ENCODE results near the gene IGLL5. TPM values are rescaled to one million over a fixed set of nuclear protein-coding genes. Genes with fewer than 3 reads are reported as not detected.

Gene IGLL5
- total RNA-seq, 1 donor from 2014 or later, result not detected

GRCh38 chr22:22855617-22856308 lies 31.9 kb upstream of the IGLL5 start:
- H3K27ac Mint-ChIP-seq (ENCODE audit: unreplicated experiment), result no peak overlapping the region
- no peaks in the 10 kb centered on the region for H3K9me3 Mint-ChIP-seq (ENCODE audit: unreplicated experiment)
- DNase-seq (ENCODE audit: low spot score), result peak; percentile 70
- no peaks in the 10 kb centered on the region for H3K36me3 Mint-ChIP-seq (ENCODE audit: low read depth, unreplicated experiment)
- no peaks in the 10 kb centered on the region for H3K4me1 Mint-ChIP-seq (ENCODE audit: unreplicated experiment)
- peak; percentile 71 for TF ChIP-seq CTCF (IDR thresholded peaks at IDR 0.05; ENCODE audit: unreplicated experiment)
- H3K27me3 Mint-ChIP-seq (ENCODE audit: unreplicated experiment), result peaks cover 5% of the 10 kb centered on the region
- H3K4me3 Mint-ChIP-seq (ENCODE audit: unreplicated experiment), result no peak overlapping the region

- no peak for DNase-seq (ENCODE audit: low spot score)
These were observed 31.3 kb upstream of the IGLL5 start for GRCh38 chr22:22856364-22856763.

DNA sequence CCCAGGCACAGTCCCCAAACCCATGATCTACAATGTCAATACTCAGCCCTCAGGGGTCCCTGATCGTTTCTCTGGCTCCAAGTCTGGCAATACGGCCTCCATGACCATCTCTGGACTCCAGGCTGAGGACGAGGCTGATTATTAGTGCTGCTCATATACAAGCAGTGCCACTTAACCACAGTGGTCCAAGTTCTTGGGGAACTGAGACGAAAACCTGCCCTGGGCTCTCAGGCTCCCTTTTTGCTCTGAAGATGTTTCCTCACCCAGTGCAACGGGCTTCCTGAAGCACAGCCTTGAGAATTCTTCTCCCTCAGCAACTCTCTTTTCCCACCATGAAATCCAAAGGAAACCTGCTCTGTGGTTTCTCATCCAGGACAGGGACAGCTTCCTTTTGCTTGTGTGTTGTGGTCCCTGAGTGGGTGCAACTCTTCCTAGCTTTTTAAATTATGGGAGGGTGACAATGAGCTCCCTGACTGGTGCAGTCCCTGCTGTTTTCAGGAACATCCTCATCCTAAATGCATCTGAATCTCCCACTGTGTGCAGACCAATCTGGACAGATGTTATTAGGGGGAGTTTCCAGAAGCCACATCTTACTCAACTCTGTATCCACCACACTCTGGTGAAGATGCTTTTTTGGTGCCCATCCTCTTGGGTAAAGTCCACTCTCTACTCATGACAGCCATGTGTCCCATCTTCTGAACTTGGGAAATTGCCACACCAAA lies 30.6 kb upstream of the IGLL5 start:
- no peaks in the 10 kb centered on the region for H3K9me3 Mint-ChIP-seq (ENCODE audit: unreplicated experiment)
- TF ChIP-seq CTCF (IDR thresholded peaks at IDR 0.05; ENCODE audit: unreplicated experiment), result no peak
- no peak for DNase-seq (ENCODE audit: low spot score)
- H3K4me3 Mint-ChIP-seq (ENCODE audit: unreplicated experiment), result no peak overlapping the region
- H3K27me3 Mint-ChIP-seq (ENCODE audit: unreplicated experiment), result peaks cover 2% of the 10 kb centered on the region
- no peak overlapping the region for H3K27ac Mint-ChIP-seq (ENCODE audit: unreplicated experiment)
- no peaks in the 10 kb centered on the region for H3K4me1 Mint-ChIP-seq (ENCODE audit: unreplicated experiment)
- H3K36me3 Mint-ChIP-seq (ENCODE audit: low read depth, unreplicated experiment), result no peaks in the 10 kb centered on the region

More at GRCh38 chr22:22856364-22856763, 31.3 kb upstream of the IGLL5 start:
- no peak for TF ChIP-seq CTCF (IDR thresholded peaks at IDR 0.05; ENCODE audit: unreplicated experiment)
- H3K9me3 Mint-ChIP-seq (ENCODE audit: unreplicated experiment), result no peaks in the 10 kb centered on the region
- H3K36me3 Mint-ChIP-seq (ENCODE audit: low read depth, unreplicated experiment), result no peaks in the 10 kb centered on the region
- peaks cover 4% of the 10 kb centered on the region for H3K27me3 Mint-ChIP-seq (ENCODE audit: unreplicated experiment)
- H3K27ac Mint-ChIP-seq (ENCODE audit: unreplicated experiment), result no peak overlapping the region
- no peaks in the 10 kb centered on the region for H3K4me1 Mint-ChIP-seq (ENCODE audit: unreplicated experiment)
- H3K4me3 Mint-ChIP-seq (ENCODE audit: unreplicated experiment), result no peak overlapping the region

- Mint-ChIP-seq H3K9me3 (ENCODE audit: unreplicated experiment) (no peaks in the 10 kb centered on the region), H3K27me3 (ENCODE audit: unreplicated experiment) (peaks cover 2% of the 10 kb centered on the region), H3K27ac (ENCODE audit: unreplicated experiment) (no peak overlapping the region), H3K4me3 (ENCODE audit: unreplicated experiment) (no peak overlapping the region), H3K4me1 (ENCODE audit: unreplicated experiment) (no peaks in the 10 kb centered on the region), H3K36me3 (ENCODE audit: low read depth, unreplicated experiment) (no peaks in the 10 kb centered on the region)
- no peak for DNase-seq (ENCODE audit: low spot score)
- TF ChIP-seq CTCF (IDR thresholded peaks at IDR 0.05; ENCODE audit: unreplicated experiment), result no peak
These were observed 29.7 kb upstream of the IGLL5 start for GRCh38 chr22:22857607-22858558.

All from endothelial cell (in vitro differentiated cells).